Liver (tissue), 9 donors: ENCODE measurements around the gene IL17B. TPM values are rescaled to one million over a fixed set of nuclear protein-coding genes. Genes with fewer than 3 reads are reported as not detected.

Experiments
- DNase-seq: peaks from one replicate; pipeline ENCODE4 v3.0.0-alpha.2; 2017; ENCODE audit warnings: low spot score
- H3K27ac ChIP-seq, 2 donors: one replicate each; pipeline ENCODE4 v1.7.0; 2013; ENCODE audit warnings: inconsistent platforms in 2 of 2, low read length in 2 of 2, control low read depth in 1 of 2, low read depth in 1 of 2, mild to moderate bottlenecking in 1 of 2
- H3K27me3 ChIP-seq, 4 donors: one replicate each; pipeline versions ENCODE4 v1.6.1 to v1.7.0; 2013; ENCODE audit warnings: low read length in 3 of 4, inconsistent platforms in 1 of 4, mild to moderate bottlenecking in 1 of 4, moderate library complexity in 1 of 4; ENCODE audit not compliant: control insufficient read depth in 4 of 4, insufficient read depth in 4 of 4
- H3K36me3 ChIP-seq, 4 donors: one replicate each; pipeline versions ENCODE4 v1.6.1 to v1.7.0; 2013; ENCODE audit warnings: low read length in 3 of 4, mild to moderate bottlenecking in 3 of 4, low read depth in 1 of 4, moderate library complexity in 1 of 4; ENCODE audit not compliant: control insufficient read depth in 4 of 4, insufficient read depth in 3 of 4
- H3K4me1 ChIP-seq, 4 donors: one replicate each; pipeline versions ENCODE4 v1.6.1 to v1.7.0; 2013; ENCODE audit warnings: low read length in 3 of 4, mild to moderate bottlenecking in 3 of 4, moderate library complexity in 1 of 4; ENCODE audit not compliant: control insufficient read depth in 4 of 4, insufficient read depth in 4 of 4
- H3K4me3 ChIP-seq, 3 donors: one replicate each; pipeline versions ENCODE4 v1.6.1 to v1.7.0; 2013; ENCODE audit warnings: low read length in 3 of 3, control low read depth in 1 of 3, low read depth in 1 of 3, mild to moderate bottlenecking in 1 of 3
- H3K9ac ChIP-seq, 2 donors: one replicate each; pipeline ENCODE4 v1.7.0; 2013; ENCODE audit warnings: low read length in 2 of 2, mild to moderate bottlenecking in 2 of 2, moderate library complexity in 2 of 2, control low read depth in 1 of 2, low read depth in 1 of 2
- H3K9me3 ChIP-seq, 4 donors: one replicate each; pipeline versions ENCODE4 v1.6.1 to v1.7.0; 2013; ENCODE audit warnings: low read length in 3 of 4; ENCODE audit not compliant: control insufficient read depth in 4 of 4
- FOXA2 ChIP-seq: IDR thresholded peaks from 2 replicates; pipeline ENCODE4 v1.6.1; 2016; ENCODE audit warnings: antibody characterized with exemption
- HNF4A ChIP-seq, 2 donors: conservative IDR thresholded peaks; 2 replicates each; pipeline ENCODE4 v1.6.1; 2016; ENCODE audit warnings: antibody characterized with exemption in 2 of 2, mild to moderate bottlenecking in 2 of 2
- HNF4G ChIP-seq: IDR thresholded peaks from 2 replicates; pipeline ENCODE4 v1.6.1; 2016; ENCODE audit warnings: antibody characterized with exemption
- JUND ChIP-seq, 2 donors: IDR thresholded peaks; 2 replicates each; pipeline ENCODE4 v1.6.1; 2016; ENCODE audit warnings: antibody characterized with exemption in 2 of 2
- NR2F2 ChIP-seq: IDR thresholded peaks from 2 replicates; pipeline ENCODE4 v1.6.1; 2016; ENCODE audit warnings: antibody characterized with exemption
- RAD21 ChIP-seq, 2 donors: IDR thresholded peaks; 2 replicates each; pipeline ENCODE4 v1.6.1; 2016; ENCODE audit warnings: antibody characterized with exemption in 2 of 2, mild to moderate bottlenecking in 2 of 2
- RXRA ChIP-seq, 2 donors: IDR thresholded peaks; 2 replicates each; pipeline ENCODE4 v1.6.1; 2017 to 2018; ENCODE audit warnings: antibody characterized with exemption in 2 of 2, mild to moderate bottlenecking in 1 of 2
- SP1 ChIP-seq: IDR thresholded peaks from 2 replicates; pipeline ENCODE4 v1.6.1; 2018; ENCODE audit warnings: antibody characterized with exemption, mild to moderate bottlenecking
- TAF1 ChIP-seq: conservative IDR thresholded peaks from 2 replicates; pipeline ENCODE4 v1.6.1; 2016; ENCODE audit warnings: antibody characterized with exemption, mild to moderate bottlenecking
- YY1 ChIP-seq: IDR thresholded peaks from 2 replicates; pipeline ENCODE4 v1.6.1; 2016; ENCODE audit warnings: antibody characterized with exemption, mild to moderate bottlenecking
- WGBS: extraction: QIAGEN DNeasy Blood & Tissue Kit; methylation state at CpG from one replicate; pipeline ENCODE4 v1.1.7; 2013; 5-methylcytosine and 5-hydroxymethylcytosine counted together
- polyA plus RNA-seq, 2 donors: library from polyadenylated mRNA; stranded (reverse) in 1 of 2; unstranded in 1 of 2; fragments of 200-250 nt in 1 of 2; fragments of >200 nt in 1 of 2; fragmentation: Nextera tagmentation in 1 of 2; extraction: Ambion mirVana in 1 of 2; gene quantifications; one replicate each; pipeline versions ENCODE4 v1.2.1 to v1.2.3, GENCODE V29; 2013 to 2015
- total RNA-seq, 2 donors: library from RNA; depleted of rRNA; stranded (reverse); fragments of >200 nt; gene quantifications; one replicate each; pipeline ENCODE4 v1.2.3, GENCODE V29; 2014
- TF ChIP-seq, protein P1 (sequence below): IDR thresholded peaks from 2 replicates; pipeline ENCODE4 v1.6.1; 2016; ENCODE audit warnings: antibody characterized with exemption
- TF ChIP-seq, protein P2 (sequence below): fragments of 150-350 bp; IDR thresholded peaks from 2 replicates; pipeline ENCODE4 v1.5.1; 2017; ENCODE audit warnings: improper control_type of control experiment, low read depth, low read length; ENCODE audit not compliant: missing input control
- donor health status: healthy.
- donor health status: healthy.
- donor health status: healthy.
- donor health status: healthy.
- donor health status: healthy.

The IL17B gene
- total and polyA plus RNA-seq, 4 donors = not detected

DNA sequence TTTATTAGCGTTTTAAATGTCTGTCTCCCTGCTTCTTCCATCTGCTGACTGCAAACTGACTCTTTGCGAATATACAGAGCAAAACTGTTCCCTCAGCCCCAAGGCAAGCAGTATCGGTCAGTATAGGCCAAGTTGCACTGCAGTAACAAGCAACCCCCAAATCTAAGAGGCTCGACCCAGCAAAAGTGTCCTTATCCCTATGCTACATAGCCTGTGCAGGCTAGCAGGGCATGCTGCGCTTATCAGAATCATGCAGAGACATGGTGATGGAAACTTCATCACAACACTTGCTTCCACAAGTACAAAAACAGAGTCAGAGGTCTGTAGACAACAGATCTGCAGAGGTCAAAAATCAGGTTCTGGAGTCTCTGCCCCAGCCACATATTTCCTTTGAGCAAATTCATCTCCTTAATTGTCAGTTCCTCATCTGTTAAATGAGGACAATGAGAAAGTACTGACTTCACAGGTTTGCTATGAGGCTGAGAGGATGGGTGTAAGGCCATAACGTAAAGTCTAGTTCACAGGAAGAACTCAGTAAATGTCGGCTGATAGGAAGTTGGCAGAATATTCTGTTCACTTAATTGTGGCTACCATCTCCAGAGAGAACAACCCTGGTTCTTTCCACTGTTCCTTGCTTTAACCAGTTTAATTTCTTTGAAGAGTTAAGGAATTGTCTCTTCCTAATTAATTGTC, 9.6 kb upstream of the IL17B start:
- Histone ChIP-seq H3K9ac (no peak overlapping the region), H3K36me3 (no peaks in the 10 kb centered on the region), H3K4me3 (no peak overlapping the region), H3K4me1 (no peaks in the 10 kb centered on the region), H3K9me3 (no peaks in the 10 kb centered on the region), H3K27ac (peak overlapping the region in 1 of 2 donors; percentile 23), H3K27me3 (no peaks in the 10 kb centered on the region)
- DNase-seq = no peak
- 77% methylated on average over 7 of the region's 7 CpGs for WGBS
- TF ChIP-seq HNF4A (conservative IDR thresholded peaks at IDR 0.05) (no peak), HNF4G (no peak), SP1 (no peak), YY1 (no peak), RXRA (IDR thresholded peaks at IDR 0.05) (no peak), NR2F2 (no peak), RAD21 (IDR thresholded peaks at IDR 0.05) (no peak), JUND (IDR thresholded peaks at IDR 0.05) (no peak), FOXA2 (no peak)
- TF ChIP-seq, protein P1, sequence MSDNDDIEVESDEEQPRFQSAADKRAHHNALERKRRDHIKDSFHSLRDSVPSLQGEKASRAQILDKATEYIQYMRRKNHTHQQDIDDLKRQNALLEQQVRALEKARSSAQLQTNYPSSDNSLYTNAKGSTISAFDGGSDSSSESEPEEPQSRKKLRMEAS = no peak

DNA sequence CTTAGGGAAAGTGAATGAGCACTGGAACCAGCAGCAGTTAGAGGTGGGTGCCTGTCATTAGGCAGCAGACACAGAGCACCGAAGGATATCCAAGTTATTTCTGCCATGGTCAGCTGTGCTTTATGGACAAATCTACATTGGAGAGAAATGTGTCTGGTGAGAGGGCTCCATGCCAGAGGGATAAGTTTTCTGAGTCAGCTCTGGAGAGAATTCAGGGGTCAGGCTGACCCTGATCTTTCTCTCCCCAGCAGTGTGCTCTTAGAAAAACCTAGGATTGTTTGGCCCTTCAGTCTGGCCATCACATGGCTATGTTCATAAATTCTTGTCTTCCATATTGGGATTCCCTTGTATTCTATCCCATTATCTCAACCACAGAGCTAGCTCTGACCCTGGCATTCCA, 8.9 kb upstream of the IL17B start:
- 78% methylated on average over 1 of the region's 1 CpG for WGBS
- H3K9ac ChIP-seq = no peak overlapping the region
- H3K4me3 ChIP-seq = no peak overlapping the region
- H3K27ac ChIP-seq = peak overlapping the region in 1 of 2 donors; percentile 26
- no peaks in the 10 kb centered on the region for H3K9me3 ChIP-seq
- peak in 1 of 2 donors; percentile 1 for TF ChIP-seq RAD21 (IDR thresholded peaks at IDR 0.05)
- TF ChIP-seq FOXA2 = no peak
- peak; percentile 21 for TF ChIP-seq YY1
- TF ChIP-seq TAF1 = no peak
- peak in 1 of 2 donors; percentile 22 for TF ChIP-seq RXRA (IDR thresholded peaks at IDR 0.05)
- TF ChIP-seq JUND (IDR thresholded peaks at IDR 0.05) = peak in 1 of 2 donors; percentile 15
- TF ChIP-seq NR2F2 = peak; percentile 80
- no peak for TF ChIP-seq HNF4A (conservative IDR thresholded peaks at IDR 0.05)
- no peak for DNase-seq
- no peaks in the 10 kb centered on the region for H3K4me1 ChIP-seq
- H3K36me3 ChIP-seq = no peaks in the 10 kb centered on the region
- H3K27me3 ChIP-seq = no peaks in the 10 kb centered on the region

DNA sequence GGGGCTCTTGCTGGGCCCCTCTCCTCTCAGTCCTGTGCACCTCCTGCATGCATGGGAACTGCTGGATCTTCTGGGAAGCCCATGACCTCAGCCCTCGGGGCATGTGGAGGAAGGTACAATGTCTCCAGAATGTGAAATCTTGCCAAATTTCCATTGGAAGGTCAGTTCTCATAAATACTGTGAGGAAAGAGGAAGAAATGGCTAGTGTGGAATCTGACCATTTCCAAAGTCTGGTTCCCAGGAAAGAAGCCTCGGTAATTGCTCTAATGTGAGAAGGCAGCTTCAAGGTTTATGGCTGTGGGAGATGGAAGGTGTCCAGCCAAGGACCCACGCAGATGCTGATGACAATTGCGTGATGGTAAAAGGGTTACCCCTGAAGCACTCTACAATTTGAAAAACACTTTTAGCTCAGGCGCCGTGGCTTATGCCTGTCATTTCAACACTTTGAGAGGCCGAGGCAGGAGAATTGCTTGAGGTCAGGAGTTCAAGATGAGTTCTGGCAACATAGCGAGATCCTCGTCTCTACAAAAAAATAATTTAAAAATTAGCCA, 8.1 kb upstream of the IL17B start:
- Histone ChIP-seq H3K9me3 (no peaks in the 10 kb centered on the region), H3K27ac (peak overlapping the region in 1 of 2 donors; percentile 26), H3K9ac (no peak overlapping the region), H3K36me3 (no peaks in the 10 kb centered on the region), H3K4me3 (no peak overlapping the region), H3K4me1 (peaks cover 0 to under 1% (median 0%) of the 10 kb centered on the region in 4 donors), H3K27me3 (no peaks in the 10 kb centered on the region)
- no peak for DNase-seq
- peak; percentile 78 for TF ChIP-seq NR2F2
- peak in 1 of 2 donors; percentile 43 for TF ChIP-seq RXRA (IDR thresholded peaks at IDR 0.05)
- TF ChIP-seq, protein P2, sequence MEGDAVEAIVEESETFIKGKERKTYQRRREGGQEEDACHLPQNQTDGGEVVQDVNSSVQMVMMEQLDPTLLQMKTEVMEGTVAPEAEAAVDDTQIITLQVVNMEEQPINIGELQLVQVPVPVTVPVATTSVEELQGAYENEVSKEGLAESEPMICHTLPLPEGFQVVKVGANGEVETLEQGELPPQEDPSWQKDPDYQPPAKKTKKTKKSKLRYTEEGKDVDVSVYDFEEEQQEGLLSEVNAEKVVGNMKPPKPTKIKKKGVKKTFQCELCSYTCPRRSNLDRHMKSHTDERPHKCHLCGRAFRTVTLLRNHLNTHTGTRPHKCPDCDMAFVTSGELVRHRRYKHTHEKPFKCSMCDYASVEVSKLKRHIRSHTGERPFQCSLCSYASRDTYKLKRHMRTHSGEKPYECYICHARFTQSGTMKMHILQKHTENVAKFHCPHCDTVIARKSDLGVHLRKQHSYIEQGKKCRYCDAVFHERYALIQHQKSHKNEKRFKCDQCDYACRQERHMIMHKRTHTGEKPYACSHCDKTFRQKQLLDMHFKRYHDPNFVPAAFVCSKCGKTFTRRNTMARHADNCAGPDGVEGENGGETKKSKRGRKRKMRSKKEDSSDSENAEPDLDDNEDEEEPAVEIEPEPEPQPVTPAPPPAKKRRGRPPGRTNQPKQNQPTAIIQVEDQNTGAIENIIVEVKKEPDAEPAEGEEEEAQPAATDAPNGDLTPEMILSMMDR = no peak
- 80% methylated on average over 9 of the region's 9 CpGs for WGBS
